OCI-LY1 (cell line): ENCODE results near the gene FAM193B.

Experiments used
- H2AFZ ChIP-seq: fragments of 200-600 bp; sonication (generic), shearing (Covaris generic); 2 replicates; pipeline ENCODE4 v1.6.0; 2014; ENCODE audit warnings: antibody characterized with exemption, mild to moderate bottlenecking, low read length
- H3F3A ChIP-seq: fragments of 200-600 bp; sonication (generic), shearing (Covaris generic); 2 replicates; pipeline ENCODE4 v1.6.0; 2014; ENCODE audit warnings: mild to moderate bottlenecking, antibody characterized with exemption, low read length, moderate library complexity; ENCODE audit not compliant: insufficient read depth
- H3K27ac ChIP-seq: fragments of 200-600 bp; sonication (generic); 2 replicates; pipeline ENCODE4 v1.5.1; 2014; ENCODE audit warnings: low read length, mixed run types, mild to moderate bottlenecking, low read depth; ENCODE audit not compliant: poor library complexity, severe bottlenecking
- H3K27me3 ChIP-seq: fragments of 200-600 bp; sonication (generic); 2 replicates; pipeline ENCODE4 v1.6.0; 2014; ENCODE audit warnings: antibody characterized with exemption, mild to moderate bottlenecking, low read length, moderate library complexity; ENCODE audit not compliant: insufficient read depth
- H3K36me3 ChIP-seq: fragments of 200-600 bp; sonication (generic); 2 replicates; pipeline ENCODE4 v1.6.1; 2014; ENCODE audit warnings: mild to moderate bottlenecking, antibody characterized with exemption, low read length, moderate library complexity, mixed read lengths; ENCODE audit not compliant: insufficient read depth
- H3K4me1 ChIP-seq: fragments of 200-600 bp; sonication (generic); 2 replicates; pipeline ENCODE4 v1.5.1; 2014; ENCODE audit warnings: mild to moderate bottlenecking, low read length, moderate library complexity; ENCODE audit not compliant: insufficient read depth, severe bottlenecking
- H3K4me2 ChIP-seq: fragments of 200-600 bp; sonication (generic), shearing (Covaris generic); 2 replicates; pipeline ENCODE4 v1.6.1; 2014; ENCODE audit warnings: low read length
- H3K4me3 ChIP-seq: fragments of 200-600 bp; sonication (generic); 2 replicates; pipeline ENCODE4 v1.5.1; 2014; ENCODE audit warnings: low read length, low read depth, mild to moderate bottlenecking, mixed read lengths; ENCODE audit not compliant: poor library complexity, severe bottlenecking
- H3K79me2 ChIP-seq: fragments of 200-600 bp; shearing (Covaris generic); 2 replicates; pipeline ENCODE4 v1.6.1; 2016; ENCODE audit warnings: mixed run types, low read length, mixed read lengths; ENCODE audit not compliant: insufficient read depth
- H3K9ac ChIP-seq: fragments of 200-600 bp; sonication (generic), shearing (Covaris generic); 2 replicates; pipeline ENCODE4 v1.6.1; 2014; ENCODE audit warnings: mild to moderate bottlenecking, low read length, mixed read lengths
- H3K9me2 ChIP-seq: fragments of 200-600 bp; sonication (generic), shearing (Covaris generic); 2 replicates; pipeline ENCODE4 v1.6.1; 2014; ENCODE audit warnings: low read depth, mild to moderate bottlenecking, low read length, mixed read lengths
- H3K9me3 ChIP-seq: fragments of 200-600 bp; shearing (Covaris generic); 2 replicates; pipeline ENCODE4 v1.6.1; 2014; ENCODE audit warnings: low read length, mixed read lengths
- H4K20me1 ChIP-seq: fragments of 200-600 bp; sonication (generic), shearing (Covaris generic); 2 replicates; pipeline ENCODE4 v1.6.0; 2016; ENCODE audit warnings: mild to moderate bottlenecking, low read length; ENCODE audit not compliant: insufficient read depth
- EZH2 ChIP-seq: fragments of 200-600 bp; sonication (generic), shearing (Covaris generic); IDR thresholded peaks from 2 replicates; pipeline ENCODE4 v1.8.0; 2017; ENCODE audit warnings: borderline replicate concordance, mixed run types, mild to moderate bottlenecking, antibody characterized with exemption, low read length, moderate library complexity, mixed read lengths
- TF ChIP-seq, protein P1 (sequence below): fragments of 200-600 bp; sonication (generic), shearing (Covaris generic); IDR thresholded peaks from 2 replicates; pipeline ENCODE4 v1.5.1; 2017; ENCODE audit warnings: mild to moderate bottlenecking, antibody characterized with exemption, low read length, moderate library complexity, mixed read lengths

The FAM193B gene

DNA sequence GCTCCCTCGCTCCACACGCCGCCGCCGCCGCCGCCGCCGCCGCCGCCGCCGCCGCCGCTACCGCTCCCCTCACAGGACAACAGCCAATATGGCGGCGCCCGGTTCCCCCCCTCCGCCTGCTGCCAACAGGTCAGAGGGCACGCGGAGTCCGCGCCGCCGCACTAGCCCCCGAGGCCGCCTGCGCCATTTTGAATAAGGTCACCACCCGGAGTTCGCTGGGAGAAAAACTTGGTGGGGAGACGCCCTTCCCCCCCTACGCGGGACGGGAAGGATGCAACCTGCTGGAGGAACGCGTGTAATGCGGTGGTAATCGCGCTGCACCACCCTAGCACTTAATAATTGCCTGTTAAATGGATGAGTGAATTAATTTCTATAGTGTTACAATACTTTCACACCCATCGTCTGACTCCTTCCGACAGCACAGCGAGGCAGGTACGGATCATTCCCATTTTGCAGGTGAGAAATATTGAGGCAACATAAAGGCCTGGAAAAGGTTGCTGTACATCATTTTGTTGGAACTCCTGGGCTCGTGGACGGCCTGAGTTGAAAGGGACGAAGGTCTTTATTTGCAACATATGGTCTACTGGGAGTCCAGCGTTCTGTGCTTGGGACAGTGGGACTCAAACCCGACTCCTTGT lies at the start of gene FAM193B:
TSS of gene FAM193B (minus strand) at position 90 of the 638 bp plus-strand sequence. CDS start 105 bp downstream, outside the sequence.
- Histone ChIP-seq H3K4me2 (peak within 1 kb of the TSS; percentile 99), H3K9me3 (no peaks in the 10 kb centered on the region), H3F3A (no peaks in the 10 kb centered on the region), H4K20me1 (no peaks in the 10 kb centered on the region), H3K4me1 (peaks cover 26% of the 10 kb centered on the region), H3K27ac (no peak within 1 kb of the TSS), H3K27me3 (no peaks in the 10 kb centered on the region), H3K9me2 (no peaks in the 10 kb centered on the region), H2AFZ (peak within 1 kb of the TSS; percentile 52), H3K79me2 (peaks cover 43% of the 10 kb centered on the region), H3K36me3 (peaks cover 27% of the 10 kb centered on the region; the same call in 1 of the 2 replicates), H3K9ac (peak within 1 kb of the TSS; percentile 98), H3K4me3 (peak within 1 kb of the TSS; percentile 100)
- TF ChIP-seq, protein P1, sequence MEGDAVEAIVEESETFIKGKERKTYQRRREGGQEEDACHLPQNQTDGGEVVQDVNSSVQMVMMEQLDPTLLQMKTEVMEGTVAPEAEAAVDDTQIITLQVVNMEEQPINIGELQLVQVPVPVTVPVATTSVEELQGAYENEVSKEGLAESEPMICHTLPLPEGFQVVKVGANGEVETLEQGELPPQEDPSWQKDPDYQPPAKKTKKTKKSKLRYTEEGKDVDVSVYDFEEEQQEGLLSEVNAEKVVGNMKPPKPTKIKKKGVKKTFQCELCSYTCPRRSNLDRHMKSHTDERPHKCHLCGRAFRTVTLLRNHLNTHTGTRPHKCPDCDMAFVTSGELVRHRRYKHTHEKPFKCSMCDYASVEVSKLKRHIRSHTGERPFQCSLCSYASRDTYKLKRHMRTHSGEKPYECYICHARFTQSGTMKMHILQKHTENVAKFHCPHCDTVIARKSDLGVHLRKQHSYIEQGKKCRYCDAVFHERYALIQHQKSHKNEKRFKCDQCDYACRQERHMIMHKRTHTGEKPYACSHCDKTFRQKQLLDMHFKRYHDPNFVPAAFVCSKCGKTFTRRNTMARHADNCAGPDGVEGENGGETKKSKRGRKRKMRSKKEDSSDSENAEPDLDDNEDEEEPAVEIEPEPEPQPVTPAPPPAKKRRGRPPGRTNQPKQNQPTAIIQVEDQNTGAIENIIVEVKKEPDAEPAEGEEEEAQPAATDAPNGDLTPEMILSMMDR: peak; percentile 21; the same call in 1 of the 2 replicates
- TF ChIP-seq EZH2: no peak

DNA sequence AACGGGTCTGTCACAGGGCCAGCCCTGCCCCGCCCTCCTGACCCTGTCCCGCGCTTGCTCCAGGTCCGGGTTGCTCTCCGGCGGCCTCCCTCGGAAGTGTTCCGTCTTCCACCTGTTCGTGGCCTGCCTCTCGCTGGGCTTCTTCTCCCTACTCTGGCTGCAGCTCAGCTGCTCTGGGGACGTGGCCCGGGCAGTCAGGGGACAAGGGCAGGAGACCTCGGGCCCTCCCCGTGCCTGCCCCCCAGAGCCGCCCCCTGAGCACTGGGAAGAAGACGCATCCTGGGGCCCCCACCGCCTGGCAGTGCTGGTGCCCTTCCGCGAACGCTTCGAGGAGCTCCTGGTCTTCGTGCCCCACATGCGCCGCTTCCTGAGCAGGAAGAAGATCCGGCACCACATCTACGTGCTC lies 49.8 kb upstream of the FAM193B start:
- no peaks in the 10 kb centered on the region for H3K27me3 ChIP-seq
- H4K20me1 ChIP-seq: no peaks in the 10 kb centered on the region
- peaks cover 9% of the 10 kb centered on the region for H3K4me1 ChIP-seq
- H3K27ac ChIP-seq: no peak overlapping the region
- H3K79me2 ChIP-seq: no peaks in the 10 kb centered on the region
- H3K4me3 ChIP-seq: no peak overlapping the region
- no peak overlapping the region for H3K4me2 ChIP-seq
- no peaks in the 10 kb centered on the region for H3F3A ChIP-seq
- H2AFZ ChIP-seq: no peak overlapping the region
- no peaks in the 10 kb centered on the region for H3K9me3 ChIP-seq
- H3K36me3 ChIP-seq: peaks cover 5% of the 10 kb centered on the region; the same call in 1 of the 2 replicates
- TF ChIP-seq EZH2: no peak
- TF ChIP-seq, protein P1: no peak
- no peak overlapping the region for H3K9ac ChIP-seq
- no peaks in the 10 kb centered on the region for H3K9me2 ChIP-seq

DNA sequence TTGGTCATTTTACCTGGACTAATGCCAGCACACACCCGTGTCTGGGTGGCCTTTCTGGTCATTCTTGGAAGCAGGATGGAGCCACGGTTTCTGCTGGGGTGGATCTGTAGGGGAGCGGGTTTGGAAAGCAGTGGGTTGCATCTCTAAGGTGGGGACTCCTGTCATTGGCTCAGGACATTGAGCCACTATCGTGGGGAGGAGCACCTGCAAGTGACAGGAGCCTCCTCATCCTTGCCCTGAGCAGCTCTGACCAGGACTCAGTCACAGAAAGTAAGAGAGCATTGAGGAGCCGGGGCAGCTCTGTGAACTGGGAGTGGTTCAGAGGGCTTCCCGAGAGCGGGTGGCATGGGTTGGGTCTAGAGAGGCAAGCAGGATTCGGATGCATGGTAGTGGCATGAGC lies 49.3 kb upstream of the FAM193B start:
- Histone ChIP-seq H3K27me3 (no peaks in the 10 kb centered on the region), H3K4me3 (no peak overlapping the region), H3K79me2 (no peaks in the 10 kb centered on the region), H3K27ac (no peak overlapping the region), H3K4me2 (no peak overlapping the region), H3K9me3 (no peaks in the 10 kb centered on the region), H3F3A (no peaks in the 10 kb centered on the region), H3K9me2 (no peaks in the 10 kb centered on the region), H3K4me1 (peaks cover 12% of the 10 kb centered on the region), H4K20me1 (no peaks in the 10 kb centered on the region), H2AFZ (no peak overlapping the region), H3K36me3 (0 out of 2 replicates have a peak, but pooled peaks cover 3% of the 10 kb centered on the region), H3K9ac (no peak overlapping the region)
- TF ChIP-seq, protein P1: no peak
- no peak for TF ChIP-seq EZH2
